Breast epithelium (tissue), 3 donors: Measurements from ENCODE around the gene BABAM2.

Experiments used
- POLR2A ChIP-seq: fragments of 450-650 bp; IDR thresholded peaks from one replicate; pipeline ENCODE4 v1.6.1; 2016; ENCODE audit warnings: antibody characterized with exemption, mild to moderate bottlenecking, moderate library complexity
- POLR2AphosphoS5 ChIP-seq, 3 donors: sonication (generic); formaldehyde crosslinking; IDR thresholded peaks; one replicate each; pipeline ENCODE4 v1.6.1; 2017; ENCODE audit warnings: antibody characterized with exemption in 3 of 3
- TF ChIP-seq, protein P1 (sequence below), 3 donors: fragments of 450-650 bp; IDR thresholded peaks; one replicate each; pipeline ENCODE4 v1.5.1; 2016 to 2017; ENCODE audit warnings: antibody characterized with exemption in 3 of 3, mild to moderate bottlenecking in 3 of 3, moderate library complexity in 3 of 3

DNA sequence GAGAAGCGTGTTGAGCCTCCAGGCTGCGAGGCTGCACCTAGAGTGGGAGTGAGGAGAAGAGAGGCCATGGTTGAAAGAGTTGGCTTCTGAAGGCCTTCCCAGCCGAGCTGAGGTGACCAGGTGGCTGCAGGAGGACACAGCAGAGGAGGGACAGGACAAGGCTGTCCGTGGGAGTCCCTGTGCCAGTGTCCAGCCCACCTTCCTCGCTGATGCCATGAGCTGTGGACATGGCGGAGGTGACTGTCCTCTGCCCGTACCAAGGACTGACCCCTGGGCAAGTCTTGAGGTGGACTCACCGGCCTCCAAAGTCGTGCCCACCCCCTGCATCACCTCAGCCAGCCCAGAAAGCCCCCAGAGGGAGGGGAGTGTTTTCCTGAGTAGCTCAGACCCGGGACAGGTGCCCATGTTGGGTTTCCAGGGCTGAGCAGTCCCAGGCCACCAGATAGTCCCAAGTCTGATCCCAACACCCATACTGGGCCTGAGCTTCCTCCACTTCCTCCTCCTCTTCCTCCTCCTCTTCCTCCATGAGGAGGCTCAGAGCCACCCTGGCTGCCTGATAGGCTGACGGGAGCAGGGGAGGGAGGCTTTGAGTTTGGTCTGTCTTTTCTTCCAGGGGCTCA, 459.1 kb downstream of the BABAM2 start:
- TF ChIP-seq, protein P1, sequence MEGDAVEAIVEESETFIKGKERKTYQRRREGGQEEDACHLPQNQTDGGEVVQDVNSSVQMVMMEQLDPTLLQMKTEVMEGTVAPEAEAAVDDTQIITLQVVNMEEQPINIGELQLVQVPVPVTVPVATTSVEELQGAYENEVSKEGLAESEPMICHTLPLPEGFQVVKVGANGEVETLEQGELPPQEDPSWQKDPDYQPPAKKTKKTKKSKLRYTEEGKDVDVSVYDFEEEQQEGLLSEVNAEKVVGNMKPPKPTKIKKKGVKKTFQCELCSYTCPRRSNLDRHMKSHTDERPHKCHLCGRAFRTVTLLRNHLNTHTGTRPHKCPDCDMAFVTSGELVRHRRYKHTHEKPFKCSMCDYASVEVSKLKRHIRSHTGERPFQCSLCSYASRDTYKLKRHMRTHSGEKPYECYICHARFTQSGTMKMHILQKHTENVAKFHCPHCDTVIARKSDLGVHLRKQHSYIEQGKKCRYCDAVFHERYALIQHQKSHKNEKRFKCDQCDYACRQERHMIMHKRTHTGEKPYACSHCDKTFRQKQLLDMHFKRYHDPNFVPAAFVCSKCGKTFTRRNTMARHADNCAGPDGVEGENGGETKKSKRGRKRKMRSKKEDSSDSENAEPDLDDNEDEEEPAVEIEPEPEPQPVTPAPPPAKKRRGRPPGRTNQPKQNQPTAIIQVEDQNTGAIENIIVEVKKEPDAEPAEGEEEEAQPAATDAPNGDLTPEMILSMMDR (IDR thresholded peaks at IDR 0.05), result no peak
- TF ChIP-seq POLR2AphosphoS5 (IDR thresholded peaks at IDR 0.05) (no peak), POLR2A (no peak)
